HG03103 (cell line): ENCODE data around the gene CAPZA1.

Source experiments
- ATAC-seq: cut with Tn5 transposase; IDR thresholded peaks from one replicate; pipeline ENCODE4 v1.9.1; 2021; ENCODE audit warnings: low read depth; ENCODE audit not compliant: unreplicated experiment

The CAPZA1 gene

GRCh38 chr1:112674986-112675727 lies 55.5 kb downstream of the CAPZA1 start:
- ATAC-seq = peak; percentile 26

GRCh38 chr1:112675728-112676381 lies 56.2 kb downstream of the CAPZA1 start:
- ATAC-seq = no peak

- ATAC-seq = no peak
These were observed 56.9 kb downstream of the CAPZA1 start for GRCh38 chr1:112676543-112676942.

- no peak for ATAC-seq
These were observed 57.9 kb downstream of the CAPZA1 start for GRCh38 chr1:112677501-112677900.

- ATAC-seq = no peak
These were observed 59.0 kb downstream of the CAPZA1 start for GRCh38 chr1:112678605-112679004.

- no peak for ATAC-seq
These were observed 66.3 kb downstream of the CAPZA1 start for GRCh38 chr1:112685913-112686312.

GRCh38 chr1:112686417-112686816 lies 66.8 kb downstream of the CAPZA1 start:
- ATAC-seq = no peak

- ATAC-seq = no peak
These were observed 67.2 kb downstream of the CAPZA1 start for GRCh38 chr1:112686835-112687234.

GRCh38 chr1:112687361-112687760 lies 67.7 kb downstream of the CAPZA1 start:
- no peak for ATAC-seq

- ATAC-seq = no peak
These were observed 68.3 kb downstream of the CAPZA1 start for GRCh38 chr1:112687785-112688496.

GRCh38 chr1:112688781-112689193 lies 69.2 kb downstream of the CAPZA1 start:
- no peak for ATAC-seq

GRCh38 chr1:112689196-112689841 lies 69.7 kb downstream of the CAPZA1 start:
- ATAC-seq = no peak

- ATAC-seq = no peak
These were observed 70.2 kb downstream of the CAPZA1 start for GRCh38 chr1:112689842-112690237.

GRCh38 chr1:112692681-112693080 lies 73.0 kb downstream of the CAPZA1 start:
- ATAC-seq = no peak

GRCh38 chr1:112693821-112694220 lies 74.2 kb downstream of the CAPZA1 start:
- ATAC-seq = no peak

GRCh38 chr1:112694363-112694929 lies 74.8 kb downstream of the CAPZA1 start:
- no peak for ATAC-seq

GRCh38 chr1:112695276-112695675 lies 75.6 kb downstream of the CAPZA1 start:
- no peak for ATAC-seq

- no peak for ATAC-seq
These were observed 77.1 kb downstream of the CAPZA1 start for GRCh38 chr1:112696578-112697314.

GRCh38 chr1:112697781-112698201 lies 78.2 kb downstream of the CAPZA1 start:
- ATAC-seq = no peak
